T-helper 2 cell treated with Interferon-gamma antibody and Interleukin-4, amounts not matched to agents 5 μg/mL and 100 μg/mL, for 36 hours (primary cell): ENCODE data around the gene KDM4C.
A peak's percentile ranks its signal among the peaks of the same experiment; 100 is the strongest.

ENCODE experiments used
- DNase-seq: peaks from one replicate; pipeline ENCODE4 v3.0.0; 2021; ENCODE audit warnings: low spot score
- H3K27ac Mint-ChIP-seq: one replicate; pipeline ENCODE4 v1.8.0; 2021; ENCODE audit warnings: mild to moderate bottlenecking, mixed read lengths
- H3K27me3 Mint-ChIP-seq: one replicate; pipeline ENCODE4 v1.8.0; 2021; ENCODE audit warnings: low read depth, mixed read lengths
- H3K36me3 Mint-ChIP-seq: one replicate; pipeline ENCODE4 v1.8.0; 2021; ENCODE audit warnings: low read depth, mixed read lengths
- H3K4me1 Mint-ChIP-seq: one replicate; pipeline ENCODE4 v1.8.0; 2021; ENCODE audit warnings: low read depth, mixed read lengths
- H3K4me3 Mint-ChIP-seq: one replicate; pipeline ENCODE4 v1.8.0; 2022; ENCODE audit warnings: mild to moderate bottlenecking, moderate library complexity, mixed read lengths
- H3K9me3 Mint-ChIP-seq: one replicate; pipeline ENCODE4 v1.8.0; 2021; ENCODE audit warnings: mixed read lengths

Gene KDM4C

DNA sequence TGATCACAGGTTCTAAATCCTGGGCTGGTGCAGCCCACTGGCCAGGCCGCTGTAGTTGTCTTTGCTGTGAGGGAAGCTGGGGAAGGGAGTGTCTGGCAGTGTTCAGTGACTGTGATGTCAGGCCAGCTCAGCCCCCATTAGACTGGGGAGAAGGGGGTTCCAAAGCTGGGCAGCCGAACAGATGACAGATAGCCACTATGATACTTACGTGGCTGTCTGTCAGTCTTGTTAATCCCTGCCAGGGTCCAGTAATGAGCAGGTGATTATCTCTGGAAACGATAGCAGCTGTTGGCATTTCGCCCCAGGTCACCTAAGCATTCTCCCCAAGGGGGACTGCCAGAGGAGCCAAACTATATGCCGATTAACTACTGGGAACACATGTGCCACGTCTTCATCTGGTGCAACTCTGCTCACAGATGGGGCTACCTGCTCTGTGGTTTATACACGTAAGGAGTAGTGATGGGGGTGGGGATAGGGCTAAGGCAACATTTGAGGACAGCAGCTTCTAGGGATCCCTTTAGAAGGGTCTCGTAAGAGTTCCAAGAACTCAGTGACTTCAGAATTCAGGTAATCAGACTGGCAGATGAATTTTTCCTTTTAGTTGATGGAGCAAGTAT, 396.3 kb downstream of the KDM4C start:
- peaks cover 18% of the 10 kb centered on the region for H3K4me1 Mint-ChIP-seq
- no peak overlapping the region for H3K4me3 Mint-ChIP-seq
- H3K27ac Mint-ChIP-seq = no peak overlapping the region
- H3K9me3 Mint-ChIP-seq = peaks cover 4% of the 10 kb centered on the region
- no peak for DNase-seq
- peaks cover 25% of the 10 kb centered on the region for H3K36me3 Mint-ChIP-seq
- no peaks in the 10 kb centered on the region for H3K27me3 Mint-ChIP-seq

DNA sequence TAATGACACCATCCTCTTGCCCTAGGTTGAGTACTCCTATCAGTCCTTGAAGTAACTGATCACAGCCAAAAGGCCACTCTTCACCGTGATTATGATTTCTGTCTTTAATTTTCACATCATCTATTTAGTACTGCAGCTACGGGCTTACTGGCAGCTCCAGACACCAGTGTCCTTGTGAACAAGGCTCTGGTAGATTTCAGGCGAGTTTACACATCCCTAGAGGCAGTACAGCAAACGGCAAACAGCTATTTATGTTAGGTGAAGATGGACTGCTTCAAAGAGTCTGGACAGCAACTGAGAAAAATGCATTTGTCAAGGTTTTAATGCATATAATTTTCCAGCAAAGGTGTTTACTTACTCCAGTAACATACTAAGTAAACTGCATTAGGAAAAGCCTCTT, 396.9 kb downstream of the KDM4C start:
- no peak for DNase-seq
- peaks cover 28% of the 10 kb centered on the region for H3K36me3 Mint-ChIP-seq
- no peak overlapping the region for H3K4me3 Mint-ChIP-seq

DNA sequence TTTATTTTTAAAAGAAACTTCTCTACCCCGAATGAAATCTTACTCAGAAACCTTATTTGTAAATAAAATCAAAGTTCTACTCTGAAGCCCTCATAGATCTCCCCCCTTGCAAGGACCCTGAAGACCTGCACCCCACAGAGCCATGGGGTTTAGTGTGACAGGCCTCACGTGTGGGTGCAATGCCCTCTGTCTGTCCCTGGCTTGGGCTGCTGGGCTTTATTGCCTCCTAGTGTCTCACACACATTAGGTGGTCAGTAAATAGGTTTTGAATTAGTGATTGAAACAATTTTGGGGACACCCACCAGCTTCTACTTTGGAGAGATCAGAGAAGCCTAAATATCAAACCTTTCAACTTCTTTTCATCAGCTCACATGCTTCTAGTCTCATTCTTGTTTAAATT, 403.7 kb downstream of the KDM4C start:
- Mint-ChIP-seq H3K27me3 (no peaks in the 10 kb centered on the region), H3K9me3 (no peaks in the 10 kb centered on the region), H3K27ac (peak overlapping the region; percentile 9), H3K4me3 (no peak overlapping the region), H3K36me3 (peaks cover 29% of the 10 kb centered on the region), H3K4me1 (peaks cover 5% of the 10 kb centered on the region)
- DNase-seq = no peak

More for the DNA sequence above, 396.9 kb downstream of the KDM4C start:
- Mint-ChIP-seq H3K4me1 (peaks cover 16% of the 10 kb centered on the region), H3K27ac (no peak overlapping the region), H3K9me3 (peaks cover 4% of the 10 kb centered on the region), H3K27me3 (no peaks in the 10 kb centered on the region)

DNA sequence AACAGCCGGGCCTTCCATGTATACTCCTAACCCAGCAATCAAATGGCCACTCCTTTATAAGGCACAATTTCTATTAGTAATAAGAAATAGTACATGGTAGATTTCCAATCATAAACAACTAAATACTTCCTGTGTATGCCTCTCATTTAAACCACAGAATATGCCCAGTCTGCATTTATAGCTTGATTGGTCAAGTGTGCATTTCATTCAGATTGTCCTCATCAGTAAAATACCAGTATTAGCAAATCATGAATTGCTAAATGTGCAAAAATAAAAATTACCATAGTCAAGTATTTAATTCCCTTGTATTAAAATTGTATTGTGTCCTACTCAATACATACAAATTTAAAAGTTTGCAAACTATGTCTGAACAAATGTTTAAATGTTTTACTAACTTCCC, 406.2 kb downstream of the KDM4C start:
- Mint-ChIP-seq H3K36me3 (peaks cover 22% of the 10 kb centered on the region), H3K4me3 (no peak overlapping the region), H3K9me3 (no peaks in the 10 kb centered on the region), H3K27ac (no peak overlapping the region), H3K27me3 (no peaks in the 10 kb centered on the region), H3K4me1 (peaks cover 5% of the 10 kb centered on the region)
- no peak for DNase-seq

DNA sequence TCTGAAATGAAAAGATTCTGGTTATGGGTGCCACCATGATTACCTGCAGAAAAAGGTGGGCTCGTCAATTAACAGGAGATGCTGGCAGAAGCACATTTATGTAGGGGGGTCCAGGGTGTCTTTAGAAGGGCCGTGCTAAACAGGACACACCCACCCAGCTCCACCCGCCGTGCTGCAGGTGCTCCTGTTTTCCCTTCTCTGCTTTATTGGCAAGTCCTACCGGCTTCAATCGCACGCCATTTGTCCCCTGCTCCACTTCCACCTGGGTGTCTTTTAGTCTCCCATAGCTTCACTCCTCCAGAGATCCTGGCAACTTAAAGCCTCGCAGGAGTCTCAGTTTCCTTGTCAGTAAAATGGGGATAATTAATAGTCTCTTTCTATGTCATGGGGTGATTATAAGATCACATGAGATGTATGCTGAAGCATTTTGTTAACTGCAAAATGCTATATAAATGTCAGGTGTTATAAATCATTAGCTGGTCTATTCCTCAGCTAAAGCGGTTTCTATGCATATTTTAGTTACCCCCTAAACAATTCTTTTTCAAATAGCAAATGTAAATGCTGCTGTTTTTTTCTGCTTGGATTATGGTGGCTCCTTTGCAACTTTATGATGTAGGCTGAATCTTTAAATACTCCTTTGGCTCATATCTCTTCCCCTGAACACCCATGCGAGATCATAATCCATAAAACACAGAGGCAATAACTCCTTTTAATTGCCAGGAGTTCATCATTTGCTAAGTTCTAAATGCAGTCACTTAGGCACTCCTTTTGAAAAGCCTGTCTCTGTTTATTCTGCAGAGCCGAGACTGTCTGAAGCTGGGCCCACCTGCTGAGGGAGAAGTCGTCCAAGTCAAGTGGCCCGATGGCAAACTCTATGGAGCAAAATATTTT, 406.9 kb downstream of the KDM4C start:
- Mint-ChIP-seq H3K4me3 (no peak overlapping the region), H3K27me3 (no peaks in the 10 kb centered on the region), H3K9me3 (no peaks in the 10 kb centered on the region), H3K36me3 (peaks cover 19% of the 10 kb centered on the region), H3K27ac (no peak overlapping the region), H3K4me1 (peaks cover 5% of the 10 kb centered on the region)
- no peak for DNase-seq

DNA sequence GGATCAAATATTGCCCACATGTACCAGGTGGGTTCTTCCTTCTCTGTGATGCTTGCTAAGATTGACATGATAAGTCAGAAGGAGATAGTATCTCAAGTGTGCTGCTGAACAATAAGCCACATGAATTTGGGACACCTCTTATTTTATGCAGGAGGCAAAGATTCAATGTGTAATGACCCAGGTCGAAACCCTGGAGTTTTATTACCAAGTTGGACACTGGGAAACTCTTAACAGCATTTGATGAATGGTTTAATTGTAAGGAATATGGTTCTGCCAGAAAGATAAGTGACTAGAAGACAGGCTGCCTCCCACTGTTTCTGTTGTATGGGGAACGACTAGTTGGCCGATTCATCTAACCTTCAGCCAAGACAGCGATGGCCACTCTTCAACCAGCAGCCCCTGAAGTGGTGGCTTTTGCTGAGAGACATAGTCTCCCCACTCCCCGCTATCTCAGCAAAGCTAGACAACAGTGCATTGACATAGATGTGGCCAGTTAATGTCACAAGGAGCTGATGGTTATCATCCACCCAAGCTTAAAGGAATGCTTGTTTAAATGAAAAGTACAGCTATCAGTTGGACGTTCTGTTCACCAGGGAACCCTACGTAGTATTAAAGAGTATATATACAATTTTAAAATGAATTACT, 407.7 kb downstream of the KDM4C start:
- DNase-seq = no peak
- no peak overlapping the region for H3K4me3 Mint-ChIP-seq
- no peak overlapping the region for H3K27ac Mint-ChIP-seq
- peaks cover 23% of the 10 kb centered on the region for H3K36me3 Mint-ChIP-seq
- no peaks in the 10 kb centered on the region for H3K9me3 Mint-ChIP-seq
- H3K27me3 Mint-ChIP-seq = no peaks in the 10 kb centered on the region
- H3K4me1 Mint-ChIP-seq = peaks cover 5% of the 10 kb centered on the region

DNA sequence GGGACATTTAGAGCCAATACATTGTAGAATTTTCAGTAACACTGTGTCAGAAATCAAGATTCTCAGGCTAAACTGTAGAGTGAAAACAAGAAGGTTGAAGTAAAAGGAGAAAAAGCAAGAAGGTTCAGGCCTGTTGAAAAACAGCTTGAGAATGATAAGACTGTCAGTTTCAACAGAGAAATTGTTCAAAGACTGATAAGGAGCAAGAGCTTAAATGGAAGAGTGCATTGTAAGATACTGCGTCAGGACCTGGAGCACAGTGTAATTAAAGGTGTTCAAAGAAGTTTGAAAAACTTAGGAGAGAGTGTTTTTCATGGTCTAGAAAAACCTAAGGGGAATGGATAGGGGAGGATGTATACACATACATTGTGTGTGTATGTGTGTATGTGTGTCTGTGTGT, 408.3 kb downstream of the KDM4C start:
- Mint-ChIP-seq H3K9me3 (no peaks in the 10 kb centered on the region), H3K4me3 (no peak overlapping the region), H3K4me1 (peaks cover 5% of the 10 kb centered on the region), H3K27me3 (no peaks in the 10 kb centered on the region), H3K27ac (no peak overlapping the region), H3K36me3 (peaks cover 25% of the 10 kb centered on the region)
- DNase-seq = no peak

DNA sequence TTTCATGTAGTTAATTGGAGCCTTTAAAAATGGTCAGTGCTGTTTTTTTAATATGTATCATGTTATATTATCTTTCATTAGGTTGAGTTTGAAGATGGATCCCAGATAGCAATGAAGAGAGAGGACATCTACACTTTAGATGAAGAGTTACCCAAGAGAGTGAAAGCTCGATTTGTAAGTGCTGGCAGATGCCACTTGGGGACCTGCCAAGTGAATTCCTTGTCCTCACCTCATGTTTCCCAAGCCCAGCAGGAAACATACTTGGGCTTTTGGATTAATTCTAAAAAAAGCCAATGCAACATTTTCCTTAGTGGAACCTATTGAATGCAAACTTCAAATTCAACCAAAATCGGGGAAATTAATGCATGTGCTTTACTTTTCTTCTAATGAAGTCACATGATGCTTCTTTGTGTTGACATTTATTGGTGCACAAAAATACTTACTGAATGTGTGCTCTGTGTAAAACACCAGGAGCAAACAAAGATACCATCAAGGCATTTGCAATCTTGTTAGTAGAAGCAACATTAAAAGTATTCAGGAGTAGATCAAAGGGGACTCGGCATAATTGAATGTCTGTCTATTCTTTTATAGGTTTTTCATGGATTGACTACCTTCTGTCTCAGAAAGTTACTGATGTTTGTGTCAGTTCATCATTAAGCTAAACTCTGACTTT, 412.1 kb downstream of the KDM4C start:
- Mint-ChIP-seq H3K27ac (no peak overlapping the region), H3K27me3 (no peaks in the 10 kb centered on the region)

DNA sequence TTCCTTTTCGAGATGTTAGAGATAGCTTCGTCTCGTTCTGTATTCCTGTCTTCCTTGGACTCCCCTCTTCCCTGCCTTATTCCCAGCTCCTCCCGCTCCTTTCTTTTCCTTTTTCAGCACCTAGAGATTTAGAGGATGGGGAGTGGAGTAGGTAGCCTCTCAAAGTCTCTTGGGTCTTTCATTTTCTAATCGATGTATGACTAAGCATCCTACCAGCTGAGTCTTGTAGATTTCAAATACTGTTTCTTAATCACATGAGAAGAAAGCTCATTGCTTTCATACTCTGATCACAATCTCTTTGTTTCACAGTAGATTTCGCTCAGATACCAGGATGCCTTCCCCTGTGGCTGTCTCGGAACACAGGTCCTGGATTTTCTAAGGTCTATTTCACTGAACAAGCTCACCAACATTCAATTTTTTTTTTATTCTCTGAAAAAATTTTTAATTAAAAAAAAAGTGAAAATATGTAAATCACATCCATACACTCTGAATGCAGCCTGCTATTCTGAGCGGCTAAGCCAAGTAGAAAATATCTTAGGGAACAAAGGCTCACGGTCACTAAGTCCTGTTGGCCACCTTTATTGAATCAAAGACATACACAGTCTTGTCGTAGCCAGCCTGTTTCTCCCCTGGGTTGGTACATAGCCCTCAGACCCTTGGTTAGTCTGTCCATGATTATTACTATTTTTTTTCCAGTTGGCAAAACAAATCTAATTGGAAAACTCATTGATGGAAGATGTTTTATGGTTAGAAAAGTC, 413.8 kb downstream of the KDM4C start:
- H3K4me3 Mint-ChIP-seq = no peak overlapping the region
- H3K27ac Mint-ChIP-seq = peak overlapping the region; percentile 42
- peaks cover 30% of the 10 kb centered on the region for H3K36me3 Mint-ChIP-seq
- H3K9me3 Mint-ChIP-seq = no peaks in the 10 kb centered on the region
- peaks cover 15% of the 10 kb centered on the region for H3K4me1 Mint-ChIP-seq
- no peak for DNase-seq
- no peaks in the 10 kb centered on the region for H3K27me3 Mint-ChIP-seq

More for the DNA sequence above, 412.1 kb downstream of the KDM4C start:
- no peak for DNase-seq
- Mint-ChIP-seq H3K9me3 (no peaks in the 10 kb centered on the region), H3K4me3 (no peak overlapping the region), H3K4me1 (peaks cover 20% of the 10 kb centered on the region), H3K36me3 (peaks cover 39% of the 10 kb centered on the region)

DNA sequence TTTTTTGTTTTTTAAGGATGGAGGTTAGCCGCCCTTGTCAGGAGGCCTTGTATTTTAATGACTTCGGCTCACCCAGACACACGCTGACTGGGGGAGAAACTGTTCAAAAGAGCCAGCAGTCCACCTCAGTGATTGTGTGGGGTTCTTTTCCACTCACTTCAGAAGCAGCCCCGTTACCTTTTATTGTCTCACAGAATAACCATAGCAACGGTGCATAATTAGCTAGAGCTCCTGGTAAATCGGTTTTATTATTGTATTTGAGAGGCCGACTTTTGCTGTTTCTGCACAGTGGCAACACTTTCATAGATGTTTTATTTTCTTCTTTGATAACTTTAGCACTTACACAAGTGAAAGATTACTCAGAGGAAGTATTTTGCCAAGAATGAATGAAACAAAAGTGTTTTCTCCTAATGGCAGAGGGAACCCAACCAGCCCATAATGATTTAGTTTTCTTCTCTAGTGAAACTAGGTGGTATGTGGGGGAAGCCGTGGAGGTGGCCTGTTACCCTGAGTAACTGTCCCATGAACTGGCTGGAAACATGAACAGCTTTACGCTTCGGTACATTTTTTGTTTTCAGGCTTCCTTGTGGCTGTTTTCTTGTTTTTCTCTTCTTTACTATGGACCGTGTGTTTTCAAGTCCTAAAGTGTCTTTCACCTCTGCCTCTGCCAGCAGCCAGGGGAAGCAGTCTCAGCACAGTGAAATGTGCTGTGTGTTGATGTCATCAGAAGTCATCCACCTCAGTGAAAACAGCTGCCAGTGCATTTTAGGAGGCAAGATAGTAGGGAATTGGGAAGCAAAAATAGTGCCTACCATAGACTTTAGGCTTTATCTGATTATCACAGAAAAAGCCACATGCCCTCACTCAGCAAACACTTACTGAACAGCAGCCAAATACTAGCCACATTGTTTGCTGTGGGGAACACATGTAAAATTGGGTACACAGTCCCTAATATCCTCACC, 414.7 kb downstream of the KDM4C start:
- Mint-ChIP-seq H3K27ac (no peak overlapping the region), H3K27me3 (no peaks in the 10 kb centered on the region), H3K36me3 (peaks cover 30% of the 10 kb centered on the region), H3K9me3 (no peaks in the 10 kb centered on the region), H3K4me3 (no peak overlapping the region), H3K4me1 (peaks cover 15% of the 10 kb centered on the region)
- no peak for DNase-seq

DNA sequence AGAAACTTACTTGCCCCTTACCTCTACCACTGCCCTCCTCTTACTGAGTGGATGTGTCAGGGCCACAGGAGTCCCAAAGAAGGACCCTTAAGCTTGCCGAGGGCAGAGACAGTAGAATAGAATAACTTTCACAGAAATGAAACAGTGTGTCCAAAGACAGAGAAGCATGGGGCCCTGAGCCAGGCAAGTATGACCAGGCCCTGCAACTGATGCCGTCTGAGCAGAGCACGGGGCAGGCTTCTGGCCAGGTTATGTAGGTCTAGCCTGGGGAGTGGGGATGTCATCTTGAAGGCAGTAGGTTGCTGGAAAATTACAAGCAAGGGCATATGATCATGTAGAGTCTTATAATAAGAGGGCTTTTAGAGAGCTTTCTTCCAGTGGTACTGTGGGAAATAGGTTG, 415.4 kb downstream of the KDM4C start:
- no peak for DNase-seq
- Mint-ChIP-seq H3K27me3 (no peaks in the 10 kb centered on the region), H3K4me3 (no peak overlapping the region), H3K9me3 (no peaks in the 10 kb centered on the region), H3K36me3 (peaks cover 34% of the 10 kb centered on the region), H3K4me1 (peaks cover 15% of the 10 kb centered on the region), H3K27ac (no peak overlapping the region)

DNA sequence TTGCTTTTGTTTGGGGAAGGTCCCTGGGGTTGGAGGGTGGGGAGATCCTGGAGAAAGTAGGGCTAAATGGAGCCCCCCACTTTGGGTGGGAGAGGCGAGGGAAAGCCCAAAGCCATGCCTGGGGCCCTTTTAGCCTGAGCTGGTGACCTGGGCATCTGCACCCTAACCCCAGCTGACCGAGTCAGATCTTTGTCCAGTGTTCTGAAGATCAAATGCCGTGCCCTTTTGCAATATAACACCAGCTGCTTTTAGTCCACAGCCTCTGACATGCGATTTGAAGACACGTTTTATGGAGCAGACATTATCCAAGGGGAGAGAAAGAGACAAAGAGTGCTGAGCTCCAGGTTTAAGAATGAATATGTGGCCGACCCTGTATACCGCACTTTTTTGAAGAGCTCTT, 416.5 kb downstream of the KDM4C start:
- peak overlapping the region; percentile 9 for H3K27ac Mint-ChIP-seq
- peaks cover 37% of the 10 kb centered on the region for H3K36me3 Mint-ChIP-seq

More for the DNA sequence above, 416.5 kb downstream of the KDM4C start:
- H3K9me3 Mint-ChIP-seq = no peaks in the 10 kb centered on the region
- H3K4me1 Mint-ChIP-seq = peaks cover 18% of the 10 kb centered on the region
- no peak for DNase-seq
- no peak overlapping the region for H3K4me3 Mint-ChIP-seq
- H3K27me3 Mint-ChIP-seq = no peaks in the 10 kb centered on the region
